Left cardiac atrium (tissue), 4 donors: Measurements from ENCODE around the gene WDR47. TPM values are rescaled to one million over a fixed set of nuclear protein-coding genes. Genes with fewer than 3 reads are reported as not detected.

Experiments used
- ATAC-seq, 2 donors: fragments of 200-7000 bp; cut with Tn5 transposase; one replicate each; pipeline ENCODE4 v1.9.1; 2020; ENCODE audit warnings: mild to moderate bottlenecking in 2 of 2, moderate library complexity in 2 of 2
- DNase-seq: peaks from one replicate; pipeline ENCODE4 v3.0.0-alpha.2; 2020
- intact Hi-C, 2 donors: fragments of 100-400 bp; cut with DNase I; formaldehyde crosslinking; loops; one replicate each; pipeline versions ENCODE4 v1.14.1 to v1.15.1; 2022 to 2023
- long read RNA-seq: library from polyadenylated mRNA; unstranded; transcript quantifications from one replicate; pipeline ENCODE4 v2.0.0, GENCODE V29; 2021
- total RNA-seq, 2 donors: library from RNA; stranded (reverse); fragmentation: NEBNext Ultra II Directional; extraction: Animal tissue kit (Norgen Biotek cat#: 25700); gene quantifications; one replicate each; pipeline ENCODE4 v1.2.1, GENCODE V29; 2021
- donor health status: DM: no; HTN: yes; CAD: no.
- donor health status: DM: no; HTN: yes; CAD: no; lungs with severe emphysema.
- donor health status: DM: yes; HTN: yes; CAD: no.
- donor health status: Dilated cardiomyopathy.

WDR47 gene
- 10 to 100 TPM; 12.2 to 14.8 TPM for total RNA-seq
- long read RNA-seq, full-length matches to known transcripts = 6 of 8 reads
- long read RNA-seq, partial matches to known transcripts = 2 of 8 reads
- long read RNA-seq, other reads (novel, unspliced or antisense) = 0 of 8 reads

DNA sequence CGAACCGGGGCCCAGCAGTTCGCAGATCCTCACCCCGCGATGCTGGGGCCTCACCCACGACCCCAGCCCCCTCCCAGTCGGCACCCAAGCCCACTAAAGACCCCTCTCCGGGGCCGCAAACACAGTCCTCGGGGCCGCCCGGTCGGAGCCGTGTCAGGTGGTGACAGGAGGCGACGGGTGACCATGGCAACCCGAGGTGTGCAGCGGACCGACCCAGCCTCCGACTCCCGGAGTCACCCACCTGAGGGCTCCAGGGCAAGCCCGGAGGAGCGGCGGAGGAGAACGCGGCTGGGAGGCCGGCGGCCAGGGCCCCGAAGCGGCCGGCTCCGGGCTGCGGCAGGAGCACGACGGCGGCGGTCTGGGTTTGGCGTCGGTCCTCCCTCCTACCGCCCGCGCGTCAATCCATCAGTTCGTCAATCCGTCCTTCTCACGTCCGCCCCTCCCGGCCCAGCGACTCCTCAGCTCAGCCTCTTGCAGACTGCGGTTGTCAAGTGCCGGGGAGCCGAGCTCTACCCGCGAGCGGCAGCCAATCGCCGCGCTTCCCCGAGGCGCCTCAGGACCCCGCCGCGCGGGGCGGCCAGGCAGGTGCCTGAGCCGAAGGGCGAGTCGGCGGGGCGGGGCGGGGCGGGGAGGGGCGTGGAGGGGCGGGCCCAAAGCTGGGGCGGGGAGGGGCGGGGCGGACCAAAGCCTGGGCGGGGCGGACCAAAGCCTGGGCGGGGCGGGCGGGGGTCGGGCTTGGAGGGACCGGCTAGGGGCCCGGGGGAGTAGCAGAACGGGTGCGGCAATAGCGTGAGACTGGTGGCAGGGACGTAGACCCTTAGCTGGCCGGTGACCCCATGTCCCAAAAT is at the start of gene WDR47:
Gene WDR47, minus strand, starts transcription at position 482 of the 848 bp plus-strand sequence. CDS start 18,590 bp downstream, outside the sequence.
- ATAC-seq (peak; percentile 98 to 99), DNase-seq (peak; percentile 96)
- intact Hi-C loops = no loop called here

DNA sequence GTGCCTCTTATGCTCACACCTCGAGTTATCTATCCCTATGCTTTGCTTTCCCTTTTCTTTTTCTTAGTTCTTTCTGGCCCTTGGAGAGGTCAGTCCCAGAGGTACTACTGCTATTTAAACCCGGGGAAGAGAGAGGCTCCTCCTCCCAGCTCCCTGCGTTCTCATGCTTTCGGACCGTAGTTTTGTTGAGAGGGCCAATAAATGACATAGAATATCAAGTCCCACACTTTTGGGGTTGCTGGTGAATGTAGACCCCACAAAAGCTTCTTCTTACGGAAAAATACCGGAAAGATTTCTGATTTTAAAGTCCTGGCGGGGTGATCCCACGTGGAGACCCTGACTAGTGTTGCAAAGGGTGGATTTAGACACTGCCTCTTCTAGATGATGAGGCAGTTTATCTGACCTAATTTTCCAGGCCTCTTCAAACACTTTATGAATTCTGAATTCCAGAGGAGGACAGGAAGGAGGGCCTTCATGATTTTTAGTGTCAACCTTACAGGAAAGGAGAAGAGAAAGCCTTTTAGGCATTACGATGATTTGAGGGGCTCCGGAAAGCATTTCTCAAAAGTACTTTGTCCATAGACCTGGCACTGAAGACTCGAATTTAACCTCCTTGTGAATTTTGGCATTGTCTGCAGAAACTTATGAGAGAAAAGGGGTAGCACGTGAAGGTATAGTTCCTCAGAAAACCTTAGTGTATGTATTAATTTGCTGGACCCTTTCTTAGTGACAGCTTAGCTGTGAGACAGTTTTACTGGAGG is 49.4 kb upstream of the WDR47 start:
- no peak for DNase-seq
- intact Hi-C loops = loop anchor here in 1 of 2 donors (10.0 kb wide), 1 partner anchor 124 kb away; the partner anchor contains the start of gene SARS1

DNA sequence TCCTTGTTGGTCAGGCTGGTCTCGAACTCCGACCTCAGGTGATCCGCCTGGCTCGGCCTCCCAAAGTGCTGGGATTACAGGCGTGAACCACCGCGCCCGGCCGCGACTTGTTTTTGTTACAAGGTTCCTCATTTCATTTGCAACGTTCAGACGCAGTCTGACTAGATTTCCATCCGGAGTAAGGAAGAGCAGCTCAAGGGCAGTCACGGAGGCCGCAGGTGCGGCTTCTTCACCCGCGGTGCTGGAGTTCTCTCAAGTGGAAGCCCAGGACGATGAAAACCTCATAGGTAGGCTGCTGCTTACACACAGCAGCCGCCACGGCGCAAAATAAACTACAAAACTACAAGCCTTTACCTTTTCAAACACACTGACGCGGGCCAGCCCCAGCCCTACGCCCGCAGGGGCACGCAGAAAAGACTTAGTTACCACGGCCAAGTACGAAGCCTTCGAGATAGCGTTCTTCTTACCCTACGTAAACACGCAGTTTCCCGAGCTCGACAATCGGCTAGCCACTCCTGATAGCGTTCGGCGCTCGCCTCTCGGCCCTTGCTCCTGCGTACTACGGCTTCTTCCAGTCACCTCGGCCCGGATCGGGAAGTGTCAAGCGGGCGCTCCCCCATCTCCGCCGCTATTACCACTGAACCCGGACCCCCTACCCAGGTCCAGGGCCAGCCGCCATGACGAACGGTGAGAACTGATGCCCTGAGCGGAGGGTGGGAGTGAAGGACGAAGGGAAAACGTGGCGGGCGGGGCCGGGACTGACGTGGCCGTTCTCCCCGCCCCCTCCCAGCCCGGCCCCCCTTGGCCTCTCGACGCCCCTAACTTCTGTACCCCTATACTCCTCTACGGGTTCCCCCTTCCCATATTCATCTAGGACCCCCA is 48.5 kb upstream of the WDR47 start, which contains the start of gene TMEM167B:
Gene TMEM167B, plus strand, starts transcription at position 569 of the 882 bp plus-strand sequence. Its CDS starts 109 bp downstream, at position 678.
- ATAC-seq (peak; percentile 95 to 96), DNase-seq (peak; percentile 93)
- intact Hi-C loops = loop anchor here in 1 of 2 donors (10.0 kb wide), 1 partner anchor 124 kb away; the partner anchor contains the start of gene SARS1

More for the DNA sequence above, 49.4 kb upstream of the WDR47 start:
- ATAC-seq = peak; percentile 70 to 81

DNA sequence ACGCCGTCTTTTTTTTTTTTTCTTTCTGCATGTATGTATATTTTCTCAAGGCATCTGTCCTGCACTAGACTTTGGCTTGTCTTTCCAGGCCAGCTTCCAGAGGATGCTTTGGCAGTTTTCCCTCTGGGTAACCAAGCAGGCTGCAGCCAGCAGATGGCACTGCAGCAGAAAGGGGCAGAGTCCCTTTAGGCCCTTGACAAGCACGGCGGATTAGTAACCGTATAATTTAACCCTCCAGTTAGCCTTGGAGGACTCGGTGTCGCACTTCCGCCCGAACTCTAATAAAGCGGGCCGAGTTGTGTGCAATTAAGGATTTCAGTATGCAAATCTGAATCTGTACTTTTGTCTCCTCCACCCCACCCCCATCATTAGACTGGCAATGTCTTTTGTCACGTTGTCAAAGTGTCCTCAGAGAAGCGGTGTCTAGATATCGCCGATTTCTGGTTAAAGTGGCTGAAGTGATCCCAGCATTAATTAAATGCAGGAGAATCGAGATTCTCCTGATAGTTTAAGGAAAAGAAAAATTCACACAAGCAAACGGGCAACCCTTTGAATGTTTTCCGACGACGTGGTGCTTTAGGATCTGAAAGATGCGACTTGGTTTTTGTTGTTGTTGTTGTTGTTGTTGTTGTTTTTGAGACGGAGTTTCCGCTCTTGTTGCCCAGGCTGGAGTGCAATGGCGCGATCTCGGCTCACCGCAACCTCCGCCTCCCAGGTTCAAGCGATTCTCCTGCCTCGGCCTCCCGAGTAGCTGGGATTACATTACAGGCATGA is 47.5 kb upstream of the WDR47 start:
- ATAC-seq (peak; percentile 11 to 24), DNase-seq (peak; percentile 63)
- intact Hi-C loops = loop anchor here in 1 of 2 donors (10.0 kb wide), 1 partner anchor 125 kb away; the partner anchor contains the start of gene SARS1

DNA sequence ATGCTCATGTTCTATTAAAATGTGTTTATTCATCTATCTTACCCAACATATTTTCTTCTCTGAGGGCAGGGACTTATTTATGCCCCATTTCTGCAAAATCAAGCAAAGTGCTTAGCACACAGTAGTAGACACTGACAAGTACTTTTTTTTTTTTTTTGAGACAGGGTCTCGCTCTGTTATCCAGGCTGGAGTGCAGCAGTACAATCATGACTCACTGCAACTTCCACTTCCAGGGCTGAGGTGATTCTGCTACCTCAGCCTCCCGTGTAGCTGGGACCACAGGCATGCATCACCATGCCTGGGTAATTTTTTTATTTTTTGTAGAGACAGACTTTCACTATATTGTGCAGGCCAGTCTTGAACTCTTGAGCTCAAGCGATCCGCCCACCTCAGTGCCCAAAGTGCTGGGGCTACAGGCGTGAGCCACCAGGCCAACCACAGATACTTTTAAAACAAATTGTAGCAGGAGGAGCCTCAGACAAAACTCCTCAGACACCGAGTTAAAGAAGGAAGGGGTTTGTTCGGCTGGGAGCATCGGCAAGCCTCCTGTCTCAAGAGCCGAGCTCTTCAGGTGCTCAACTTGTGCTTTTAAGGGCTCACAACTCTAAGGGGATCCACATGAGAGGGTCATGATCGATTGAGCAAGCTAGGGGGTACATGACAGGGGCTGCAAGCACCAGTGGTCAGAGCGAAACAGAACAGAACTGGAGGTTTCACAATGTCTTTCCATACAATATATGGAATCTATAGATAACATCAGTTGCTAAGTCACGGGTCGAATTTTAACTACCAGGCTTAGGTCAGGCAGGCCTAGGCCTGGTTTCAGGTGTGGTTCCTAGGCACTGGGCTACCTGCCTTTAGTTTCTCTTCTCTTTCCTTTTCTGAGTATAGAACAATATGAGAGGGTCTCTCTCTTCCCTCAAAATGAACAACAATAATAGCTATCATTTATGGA is 42.9 kb upstream of the WDR47 start:
- intact Hi-C loops = no loop called here
- ATAC-seq (no peak), DNase-seq (no peak)

DNA sequence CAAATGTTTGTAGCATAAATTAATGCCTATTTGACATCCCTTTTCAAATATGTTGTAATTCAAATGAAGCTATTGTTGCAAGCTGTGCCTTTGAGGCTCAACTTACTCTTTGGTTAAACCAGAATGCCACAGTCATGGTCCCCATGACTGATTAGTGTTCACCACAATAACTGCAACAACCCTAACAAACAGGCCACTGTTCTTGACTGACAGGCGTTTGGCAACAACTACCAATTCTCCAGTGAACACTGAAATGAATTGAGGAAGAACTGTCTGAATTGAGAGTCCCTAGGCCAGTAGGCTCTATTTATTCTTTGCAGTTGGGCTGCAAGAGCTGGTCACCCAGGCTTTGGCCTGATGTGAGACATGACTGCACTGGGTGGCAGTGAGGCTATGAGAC is 42.0 kb upstream of the WDR47 start:
- DNase-seq = no peak
- intact Hi-C loops = no loop called here
- no peak for ATAC-seq

DNA sequence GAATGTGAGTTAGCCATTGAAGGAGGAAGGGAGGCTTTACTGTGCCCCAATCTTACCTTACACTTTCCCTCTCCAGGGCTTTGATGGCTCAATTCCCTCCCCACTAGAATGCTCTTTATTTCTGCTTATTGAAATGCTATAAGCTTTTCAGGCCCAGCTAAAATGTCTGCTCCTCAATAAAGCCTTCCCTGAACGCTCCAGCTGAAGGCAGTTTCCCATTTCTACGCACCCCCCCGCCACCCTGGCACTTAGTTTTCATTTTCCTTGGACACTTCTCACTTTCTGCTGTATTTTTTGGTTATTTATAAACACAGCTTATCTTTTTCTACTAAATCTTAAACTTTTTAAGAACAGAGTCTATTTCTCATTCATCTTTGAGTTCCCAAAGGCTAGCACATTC is 41.6 kb upstream of the WDR47 start:
- DNase-seq (no peak), ATAC-seq (no peak)
- intact Hi-C loops = no loop called here

DNA sequence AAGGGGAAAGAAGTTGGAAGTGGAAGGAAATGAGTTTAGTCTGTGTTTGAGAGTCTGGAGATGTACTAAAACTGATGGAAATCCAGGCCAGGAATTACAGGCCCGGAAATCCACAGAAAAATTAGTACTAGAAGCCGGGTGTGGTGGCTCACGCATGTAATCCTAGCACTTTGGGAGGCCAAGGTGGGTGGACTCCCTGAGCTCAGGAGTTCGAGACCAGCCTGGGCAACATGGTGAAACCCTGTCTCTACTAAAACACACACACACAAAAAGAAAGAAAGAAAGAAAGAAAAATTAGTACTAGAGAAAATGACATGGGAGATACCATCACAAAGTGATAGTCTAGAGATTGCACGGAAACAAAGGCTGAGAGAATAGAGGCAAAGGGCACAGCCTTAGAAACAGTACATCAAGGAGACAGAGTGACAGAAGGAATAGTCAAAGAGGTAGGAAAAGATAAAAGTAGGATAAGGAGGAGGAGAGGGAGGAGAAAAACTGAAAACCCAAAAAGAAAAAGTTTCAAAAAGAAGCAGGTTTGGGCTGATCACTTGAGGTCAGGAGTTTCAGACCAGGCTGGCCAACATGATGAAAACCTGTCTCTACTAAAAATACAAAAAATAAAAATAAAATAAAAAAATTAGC is 38.7 kb upstream of the WDR47 start:
- ATAC-seq = no peak
- intact Hi-C loops = no loop called here
- DNase-seq = no peak

DNA sequence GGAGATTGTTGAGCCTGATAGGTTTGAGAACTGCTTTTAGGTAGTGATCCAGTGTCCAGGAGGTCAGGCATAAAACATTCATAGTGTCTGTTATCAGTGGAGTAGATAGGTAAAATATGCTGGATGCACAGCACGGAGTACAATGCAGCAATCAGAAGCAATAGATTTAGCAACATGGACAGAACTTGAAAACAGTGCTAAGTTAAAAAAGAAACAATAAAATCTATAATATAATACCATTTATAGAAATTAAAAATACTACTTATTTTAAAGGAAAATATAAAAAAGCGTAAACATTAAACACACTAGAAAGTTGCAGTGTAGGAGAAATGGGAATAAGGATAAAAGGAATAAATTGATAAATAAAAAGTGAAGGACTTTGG is 37.3 kb upstream of the WDR47 start:
- ATAC-seq (no peak), DNase-seq (no peak)
- intact Hi-C loops = no loop called here

DNA sequence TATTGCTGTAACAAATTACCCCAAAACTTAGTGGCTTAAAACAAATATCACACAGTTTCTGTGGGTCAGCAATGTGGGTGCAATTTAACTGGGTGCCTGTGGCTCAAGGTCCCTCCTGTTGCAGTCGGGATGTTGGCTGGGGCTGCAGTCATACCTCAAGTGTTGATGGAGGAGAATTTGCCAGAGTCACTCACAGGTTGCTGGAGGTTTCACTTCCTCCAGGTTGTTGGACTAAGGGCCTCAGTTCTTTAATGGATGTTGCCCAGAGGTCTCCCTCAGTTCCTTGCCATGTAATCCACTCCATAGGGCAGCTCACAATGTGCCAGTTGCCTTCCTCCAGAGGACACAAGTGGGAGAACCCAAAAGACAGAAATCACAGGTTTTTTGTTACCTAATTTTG is 36.4 kb upstream of the WDR47 start:
- intact Hi-C loops = no loop called here
- no peak for ATAC-seq
- no peak for DNase-seq

DNA sequence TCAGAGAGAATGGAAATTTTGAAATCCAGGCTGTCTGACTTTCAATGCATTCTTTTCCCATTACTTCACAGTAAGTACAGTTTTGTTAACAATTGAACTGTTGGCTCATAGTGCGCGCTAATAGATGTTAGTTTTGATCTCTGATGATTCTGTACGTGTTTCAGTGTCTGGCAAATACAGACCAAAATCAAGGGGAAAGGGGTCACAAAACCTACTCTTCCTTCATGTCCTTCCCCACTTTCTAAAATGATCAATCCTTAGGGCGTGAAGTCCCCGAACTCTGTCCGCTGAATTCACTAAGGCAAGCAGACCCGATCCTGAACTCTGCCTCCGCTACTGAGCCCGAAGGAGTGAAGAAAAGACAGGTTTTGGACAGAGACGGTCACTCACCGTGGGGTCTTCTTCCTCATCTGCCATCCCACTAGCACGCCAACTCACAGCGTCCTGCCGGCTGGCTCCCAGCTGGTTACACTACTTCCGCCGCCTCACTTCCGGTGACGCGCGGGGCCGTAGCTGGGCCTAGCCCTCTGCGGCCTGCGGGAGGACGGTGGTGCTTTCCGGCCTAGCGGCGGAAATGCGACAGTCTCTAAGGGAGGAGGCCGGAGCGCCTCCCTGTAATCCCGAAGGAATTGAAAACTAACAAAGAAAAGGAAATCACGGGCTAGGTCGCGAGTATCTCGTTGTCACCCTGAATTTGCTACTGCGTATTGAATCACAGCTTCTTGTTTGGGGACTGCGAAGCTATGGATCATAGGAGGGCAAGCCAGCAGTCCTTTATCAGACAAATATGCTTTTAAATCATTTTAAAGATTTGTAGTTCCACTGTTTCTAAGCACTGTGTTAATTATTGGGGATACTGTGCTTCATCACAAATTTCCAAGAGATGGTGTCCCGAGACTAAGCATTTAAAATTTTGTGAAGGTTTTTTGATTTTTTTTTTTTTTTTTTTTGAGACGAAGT is 33.9 kb upstream of the WDR47 start, which contains the start of gene TAF13:
Gene TAF13, minus strand, starts transcription at position 473 of the 960 bp plus-strand sequence. Its CDS starts 56 bp downstream, at position 417.
- ATAC-seq = peak; percentile 99 to 100
- intact Hi-C loops = no loop called here
- peak; percentile 97 for DNase-seq

DNA sequence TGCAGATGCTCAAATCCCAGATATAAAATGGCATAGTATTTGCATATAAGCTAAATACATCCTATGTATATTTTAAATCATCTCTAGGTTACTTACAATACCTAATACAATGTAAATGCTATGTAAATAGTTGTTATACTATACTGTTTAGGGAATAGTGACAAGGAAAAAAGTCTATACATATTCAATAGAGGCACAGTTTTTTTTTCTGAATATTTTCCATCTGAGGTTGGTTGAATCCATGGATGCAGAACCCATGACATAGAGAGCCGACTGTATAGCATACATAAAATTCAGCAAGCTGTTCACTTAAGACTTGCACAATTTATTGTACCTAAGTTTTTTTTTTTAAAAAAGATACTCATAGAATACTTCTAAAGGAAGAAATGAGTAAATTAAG is 27.4 kb upstream of the WDR47 start:
- intact Hi-C loops = no loop called here
- DNase-seq = no peak
- no peak for ATAC-seq

DNA sequence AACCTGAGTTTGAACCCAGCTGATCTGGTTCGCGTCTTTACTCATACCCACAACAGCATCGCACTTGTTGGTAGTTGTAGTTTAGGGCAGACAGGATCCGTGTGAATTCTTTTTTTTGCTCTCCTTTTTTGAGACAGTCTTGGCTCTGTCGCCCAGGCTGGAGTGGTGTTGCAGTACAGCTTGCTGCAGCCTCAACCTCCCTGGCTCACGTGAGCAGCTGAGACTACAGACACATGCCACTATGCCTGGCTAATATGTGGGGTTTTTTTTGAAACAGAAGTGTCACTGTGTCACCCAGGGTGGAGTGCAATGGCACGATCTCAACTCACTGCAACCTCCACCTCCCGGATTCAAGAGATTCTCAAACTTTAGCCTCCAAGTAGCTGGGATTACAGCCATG is 26.0 kb upstream of the WDR47 start:
- intact Hi-C loops = no loop called here
- no peak for DNase-seq
- no peak for ATAC-seq

DNA sequence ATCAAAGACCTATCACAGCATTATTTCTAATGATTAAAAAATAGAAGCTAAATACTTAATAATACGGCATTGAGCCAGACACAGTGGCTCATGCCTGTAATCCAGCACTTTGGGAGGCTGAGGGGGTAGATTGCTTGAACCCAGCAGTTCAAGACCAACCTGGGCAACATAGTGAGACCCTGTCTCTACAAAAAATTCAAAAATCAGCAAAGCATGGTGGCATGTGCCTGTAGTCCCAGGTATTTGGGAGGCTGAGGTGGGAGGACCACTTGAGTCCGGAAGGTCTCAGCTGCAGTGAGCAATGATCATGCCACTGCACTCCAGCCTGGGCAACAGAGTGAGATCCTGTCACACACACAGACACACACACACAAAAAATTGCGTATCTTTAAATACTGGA is 23.2 kb upstream of the WDR47 start:
- intact Hi-C loops = no loop called here
- ATAC-seq = no peak
- no peak for DNase-seq

DNA sequence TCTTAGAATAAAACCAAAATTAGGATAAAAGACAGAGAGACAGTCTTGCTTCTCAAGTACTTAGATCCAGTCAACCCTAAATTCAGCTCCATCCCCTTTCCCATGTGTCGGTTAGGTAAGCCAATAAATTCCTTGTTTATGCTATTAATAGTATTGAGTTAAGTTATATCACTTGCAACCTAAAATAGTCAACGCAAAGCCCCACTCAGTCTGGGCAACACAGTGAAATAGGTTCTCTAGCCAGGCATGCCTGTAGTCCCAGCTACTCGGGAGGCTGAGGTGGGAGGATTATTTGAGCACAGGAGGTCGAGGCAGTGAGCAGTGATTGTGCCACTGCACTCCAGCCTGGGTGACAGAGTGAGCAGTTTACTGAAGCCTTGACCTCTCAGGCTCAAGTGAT is 19.3 kb upstream of the WDR47 start:
- DNase-seq = no peak
- intact Hi-C loops = no loop called here
- peak in 1 of 2 donors; percentile 50 for ATAC-seq
